Cardiac fibroblast (primary cell): Measurements from ENCODE around the gene INPP5A.

Source experiments
- DNase-seq, 2 donors: peaks; one replicate each; pipeline versions ENCODE4 v3.0.0 to v3.0.0-alpha.2; 2010; ENCODE audit warnings: low read depth in 2 of 2
- H3K4me3 ChIP-seq, 2 donors: replicated peaks in 1 of 2; 1 replicate in 1 of 2; 2 replicates in 1 of 2; pipeline ENCODE4 v1.5.1; 2011; ENCODE audit warnings: low read depth in 2 of 2, low read length in 2 of 2, mild to moderate bottlenecking in 2 of 2, moderate library complexity in 1 of 2
- TF ChIP-seq, protein P1 (sequence below): IDR thresholded peaks from one replicate; pipeline ENCODE4 v1.5.1; 2011; ENCODE audit warnings: low read depth, mild to moderate bottlenecking, low read length, inconsistent platforms

Gene INPP5A

DNA sequence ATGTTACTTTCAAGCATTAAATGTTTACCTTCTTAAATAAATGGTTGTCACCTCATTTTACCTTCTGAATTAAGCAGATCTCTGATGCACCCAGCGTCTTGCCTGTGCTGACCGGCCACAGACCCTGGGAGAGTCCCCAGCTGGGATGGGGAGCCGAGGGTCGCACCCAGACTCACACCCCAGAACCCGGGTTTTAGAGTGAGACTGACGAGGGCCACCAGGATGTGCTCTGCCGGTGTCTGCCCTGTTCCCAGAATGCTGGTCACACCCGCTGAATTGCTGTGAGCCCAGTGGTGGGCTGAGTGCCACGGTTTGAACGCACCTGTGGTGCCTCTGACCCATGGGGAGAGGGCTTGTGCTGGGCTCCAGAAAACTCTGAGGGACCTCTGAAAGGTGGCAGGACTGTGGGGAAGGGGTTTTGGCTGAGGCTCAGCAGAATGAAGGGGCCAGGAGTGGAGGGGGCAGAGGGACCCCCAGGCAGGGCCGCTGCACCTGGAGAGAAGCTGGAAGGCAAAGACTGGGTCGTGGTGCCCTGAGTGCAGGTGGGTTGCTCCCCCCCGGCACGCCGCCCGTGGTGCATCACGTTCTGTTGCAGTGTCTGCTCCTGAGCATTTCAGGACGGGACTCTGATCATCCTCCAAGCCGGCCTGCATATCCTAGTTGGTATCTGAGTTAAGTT, 39.2 kb downstream of the INPP5A start:
- TF ChIP-seq, protein P1, sequence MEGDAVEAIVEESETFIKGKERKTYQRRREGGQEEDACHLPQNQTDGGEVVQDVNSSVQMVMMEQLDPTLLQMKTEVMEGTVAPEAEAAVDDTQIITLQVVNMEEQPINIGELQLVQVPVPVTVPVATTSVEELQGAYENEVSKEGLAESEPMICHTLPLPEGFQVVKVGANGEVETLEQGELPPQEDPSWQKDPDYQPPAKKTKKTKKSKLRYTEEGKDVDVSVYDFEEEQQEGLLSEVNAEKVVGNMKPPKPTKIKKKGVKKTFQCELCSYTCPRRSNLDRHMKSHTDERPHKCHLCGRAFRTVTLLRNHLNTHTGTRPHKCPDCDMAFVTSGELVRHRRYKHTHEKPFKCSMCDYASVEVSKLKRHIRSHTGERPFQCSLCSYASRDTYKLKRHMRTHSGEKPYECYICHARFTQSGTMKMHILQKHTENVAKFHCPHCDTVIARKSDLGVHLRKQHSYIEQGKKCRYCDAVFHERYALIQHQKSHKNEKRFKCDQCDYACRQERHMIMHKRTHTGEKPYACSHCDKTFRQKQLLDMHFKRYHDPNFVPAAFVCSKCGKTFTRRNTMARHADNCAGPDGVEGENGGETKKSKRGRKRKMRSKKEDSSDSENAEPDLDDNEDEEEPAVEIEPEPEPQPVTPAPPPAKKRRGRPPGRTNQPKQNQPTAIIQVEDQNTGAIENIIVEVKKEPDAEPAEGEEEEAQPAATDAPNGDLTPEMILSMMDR, result no peak
- no peak overlapping the region for H3K4me3 ChIP-seq
- DNase-seq, result no peak

DNA sequence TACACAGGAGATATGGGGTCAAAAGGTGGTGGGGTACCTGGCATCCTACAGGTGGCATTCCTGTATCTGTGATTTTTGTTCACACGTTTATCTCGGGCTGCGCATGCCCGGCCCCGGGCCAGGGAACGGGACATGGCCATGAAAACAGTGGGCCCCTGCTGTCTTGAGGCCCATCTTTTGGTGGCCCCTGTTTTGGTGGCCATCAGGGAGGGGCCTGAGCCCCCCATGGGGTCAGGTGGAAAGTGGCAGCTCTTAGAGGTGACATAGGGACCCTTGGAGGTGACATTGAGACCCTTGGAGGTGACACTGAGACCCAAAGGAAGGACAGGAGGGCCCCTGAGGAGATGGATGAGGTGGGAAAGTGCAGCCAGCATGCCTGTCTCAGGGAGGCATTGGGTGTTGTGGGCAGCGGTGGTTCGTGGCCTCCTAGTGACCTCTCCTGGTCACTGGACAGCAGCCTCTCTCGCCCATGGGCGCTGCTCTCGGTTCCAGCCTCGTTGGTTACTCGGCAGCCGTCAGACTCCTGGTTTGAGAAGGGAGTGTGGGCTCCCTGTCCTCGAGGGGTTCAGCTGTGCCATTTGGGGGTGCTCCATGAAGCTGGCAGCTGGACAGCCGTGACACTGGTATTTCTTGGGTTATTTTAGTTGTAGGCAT, 39.9 kb downstream of the INPP5A start:
- DNase-seq, result peak; percentile 12 to 22
- TF ChIP-seq, protein P1, result no peak
- no peak overlapping the region for H3K4me3 ChIP-seq

DNA sequence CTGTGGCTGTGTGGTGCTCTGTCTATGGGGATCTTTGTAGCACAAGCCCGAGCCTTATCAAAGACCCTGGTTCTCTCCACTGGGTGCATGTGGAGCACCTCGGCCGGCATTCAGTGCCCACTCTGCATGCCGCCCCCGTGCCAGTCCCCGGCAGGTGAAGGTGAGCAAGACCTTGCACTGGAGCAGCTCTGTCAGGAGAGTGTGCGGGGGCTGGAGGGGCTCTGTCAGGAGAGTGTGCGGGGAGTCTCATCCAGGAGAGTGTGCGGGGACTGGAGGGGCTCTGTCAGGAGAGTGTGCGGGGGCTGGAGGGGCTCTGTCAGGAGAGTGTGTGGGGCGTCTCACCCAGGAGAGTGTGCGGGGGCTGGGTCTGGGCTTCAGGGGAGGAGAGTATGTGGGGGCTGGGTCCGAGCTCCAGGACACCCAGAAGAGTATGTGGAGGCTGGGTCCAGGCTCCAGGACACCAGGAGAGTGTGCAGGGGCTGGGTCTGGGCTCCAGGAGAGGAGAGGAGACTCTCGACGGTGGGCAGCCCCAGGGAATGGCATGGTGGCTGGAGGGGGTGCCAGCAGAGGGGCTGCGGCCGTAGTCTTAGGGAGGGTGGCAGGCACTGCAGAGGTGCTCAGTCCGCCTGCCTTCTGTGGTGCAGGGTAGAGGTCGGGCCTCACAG, 40.8 kb downstream of the INPP5A start:
- H3K4me3 ChIP-seq, result no peak overlapping the region
- TF ChIP-seq, protein P1, result no peak
- no peak for DNase-seq

DNA sequence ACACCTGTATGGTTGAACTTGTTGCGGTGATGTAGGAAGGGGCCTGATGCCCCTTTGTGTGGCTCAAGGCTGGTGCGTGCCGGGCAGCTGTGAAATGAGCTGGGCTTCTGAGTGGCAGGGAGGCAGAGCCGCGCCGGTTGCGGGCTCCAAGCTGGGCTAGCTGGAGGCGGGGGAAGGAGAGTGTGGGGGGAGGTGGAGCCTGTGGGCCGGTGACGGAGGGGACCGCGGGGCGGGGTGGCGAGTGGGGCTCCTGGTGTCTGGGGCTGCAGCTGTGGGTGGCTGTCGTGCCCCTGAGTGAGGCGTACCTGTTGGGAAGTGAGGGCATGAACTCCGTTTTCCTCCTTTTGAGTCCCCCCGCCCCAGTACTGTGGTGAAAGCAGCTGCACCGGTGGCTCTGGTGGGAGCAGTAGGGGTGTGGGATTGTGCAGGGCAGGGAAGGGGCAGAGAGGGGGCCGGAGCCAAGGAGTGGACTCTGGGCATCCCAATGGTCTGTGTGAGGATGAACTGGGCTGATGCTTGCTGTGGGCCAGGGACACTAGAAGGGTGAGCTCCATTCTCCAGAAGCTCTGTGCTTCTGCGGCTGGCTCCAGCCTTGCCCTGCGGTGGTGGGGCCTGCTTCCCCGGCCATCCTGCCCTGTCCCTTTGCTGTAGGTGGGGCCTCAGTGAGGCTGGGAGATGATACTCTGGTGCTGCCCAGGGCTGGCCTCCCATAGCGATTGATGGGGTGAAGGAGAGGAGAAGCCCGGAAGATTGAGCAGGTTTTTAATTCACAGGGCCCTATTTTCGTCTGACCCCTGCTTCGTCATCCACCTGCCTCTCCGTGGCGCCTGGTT, 41.7 kb downstream of the INPP5A start:
- DNase-seq, result no peak
- TF ChIP-seq, protein P1, result no peak

DNA sequence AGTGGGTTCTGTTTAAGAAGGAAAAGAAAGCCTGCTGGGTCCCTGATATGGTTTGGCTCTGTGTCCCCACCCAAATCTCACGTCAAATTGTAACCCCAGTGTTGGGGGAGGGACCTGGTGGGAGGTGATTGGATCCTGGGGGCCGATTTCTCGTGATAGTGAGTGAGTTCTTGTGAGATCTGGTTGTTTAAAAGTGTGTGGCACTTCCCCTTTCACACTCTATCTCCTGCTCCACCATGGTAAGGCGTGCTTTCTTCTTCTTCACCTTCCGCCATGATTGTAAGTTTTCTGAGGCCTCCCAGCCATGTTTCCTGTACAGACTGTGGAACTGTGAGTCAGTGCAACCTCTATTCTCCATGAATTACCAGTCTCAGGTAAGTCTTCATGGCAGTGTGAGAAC, 42.6 kb downstream of the INPP5A start:
- TF ChIP-seq, protein P1, result no peak
- no peak overlapping the region for H3K4me3 ChIP-seq
- DNase-seq, result no peak

More for the DNA sequence above, 41.7 kb downstream of the INPP5A start:
- no peak overlapping the region for H3K4me3 ChIP-seq

DNA sequence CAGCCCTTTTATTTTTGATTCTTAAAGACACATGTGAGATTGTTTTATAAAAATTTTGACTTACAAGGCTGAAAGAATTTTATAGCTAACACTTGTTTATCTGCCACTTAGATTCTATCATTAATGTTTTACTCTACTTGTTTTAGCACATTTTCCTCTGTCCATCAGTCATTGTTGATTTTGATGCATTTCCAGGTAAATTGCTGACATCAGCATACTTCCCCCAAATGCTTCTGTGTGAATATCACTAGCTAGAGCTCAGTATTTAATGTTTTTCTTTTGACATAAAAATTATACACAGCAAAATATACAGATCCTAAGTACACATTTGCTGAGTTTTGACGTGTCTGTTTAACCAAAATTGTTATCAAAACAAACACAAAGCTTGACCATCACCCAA, 43.0 kb downstream of the INPP5A start:
- TF ChIP-seq, protein P1, result no peak
- no peak for DNase-seq
- H3K4me3 ChIP-seq, result no peak overlapping the region
